ENCODE results near the gene MVP.

DNA sequence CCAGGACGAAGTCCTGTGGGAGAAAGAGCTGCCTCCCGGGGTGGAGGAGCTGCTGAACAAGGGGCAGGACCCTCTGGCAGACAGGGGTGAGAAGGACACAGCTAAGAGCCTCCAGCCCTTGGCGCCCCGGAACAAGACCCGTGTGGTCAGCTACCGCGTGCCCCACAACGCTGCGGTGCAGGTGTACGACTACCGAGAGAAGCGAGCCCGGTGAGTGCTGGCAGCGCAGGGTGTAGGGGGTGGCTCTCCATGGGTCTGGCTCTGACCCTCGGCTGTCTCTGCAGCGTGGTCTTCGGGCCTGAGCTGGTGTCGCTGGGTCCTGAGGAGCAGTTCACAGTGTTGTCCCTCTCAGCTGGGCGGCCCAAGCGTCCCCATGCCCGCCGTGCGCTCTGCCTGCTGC is 21.4 kb downstream of the MVP start:
- TF ChIP-seq POLR2AphosphoS5 (IDR thresholded peaks at IDR 0.05; ENCODE audit: low read depth, low read length) = no peak
- no peak for TF ChIP-seq SP1 (IDR thresholded peaks at IDR 0.05; ENCODE audit: low read depth)
- TF ChIP-seq EZH2phosphoT487 (IDR thresholded peaks at IDR 0.05; ENCODE audit: borderline replicate concordance) = no peak
- TF ChIP-seq, protein P1, sequence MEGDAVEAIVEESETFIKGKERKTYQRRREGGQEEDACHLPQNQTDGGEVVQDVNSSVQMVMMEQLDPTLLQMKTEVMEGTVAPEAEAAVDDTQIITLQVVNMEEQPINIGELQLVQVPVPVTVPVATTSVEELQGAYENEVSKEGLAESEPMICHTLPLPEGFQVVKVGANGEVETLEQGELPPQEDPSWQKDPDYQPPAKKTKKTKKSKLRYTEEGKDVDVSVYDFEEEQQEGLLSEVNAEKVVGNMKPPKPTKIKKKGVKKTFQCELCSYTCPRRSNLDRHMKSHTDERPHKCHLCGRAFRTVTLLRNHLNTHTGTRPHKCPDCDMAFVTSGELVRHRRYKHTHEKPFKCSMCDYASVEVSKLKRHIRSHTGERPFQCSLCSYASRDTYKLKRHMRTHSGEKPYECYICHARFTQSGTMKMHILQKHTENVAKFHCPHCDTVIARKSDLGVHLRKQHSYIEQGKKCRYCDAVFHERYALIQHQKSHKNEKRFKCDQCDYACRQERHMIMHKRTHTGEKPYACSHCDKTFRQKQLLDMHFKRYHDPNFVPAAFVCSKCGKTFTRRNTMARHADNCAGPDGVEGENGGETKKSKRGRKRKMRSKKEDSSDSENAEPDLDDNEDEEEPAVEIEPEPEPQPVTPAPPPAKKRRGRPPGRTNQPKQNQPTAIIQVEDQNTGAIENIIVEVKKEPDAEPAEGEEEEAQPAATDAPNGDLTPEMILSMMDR (IDR thresholded peaks at IDR 0.05 in 2 of 3, conservative IDR thresholded peaks at IDR 0.05 in 1 of 3; ENCODE audit: borderline replicate concordance in 1 of 3, insufficient read depth in 1 of 3, low read depth in 2 of 3, low read length in 2 of 3) = no peak
- TF ChIP-seq ZNF274 (IDR thresholded peaks at IDR 0.05; ENCODE audit: low read depth, low read length) = no peak
- no peak for TF ChIP-seq EZH2 (IDR thresholded peaks at IDR 0.05)
- TF ChIP-seq RAD21 (IDR thresholded peaks at IDR 0.05; ENCODE audit: low read depth) = no peak

Data from HCT116 (cell line).